ENCODE results near the gene NANOS1.

DNA sequence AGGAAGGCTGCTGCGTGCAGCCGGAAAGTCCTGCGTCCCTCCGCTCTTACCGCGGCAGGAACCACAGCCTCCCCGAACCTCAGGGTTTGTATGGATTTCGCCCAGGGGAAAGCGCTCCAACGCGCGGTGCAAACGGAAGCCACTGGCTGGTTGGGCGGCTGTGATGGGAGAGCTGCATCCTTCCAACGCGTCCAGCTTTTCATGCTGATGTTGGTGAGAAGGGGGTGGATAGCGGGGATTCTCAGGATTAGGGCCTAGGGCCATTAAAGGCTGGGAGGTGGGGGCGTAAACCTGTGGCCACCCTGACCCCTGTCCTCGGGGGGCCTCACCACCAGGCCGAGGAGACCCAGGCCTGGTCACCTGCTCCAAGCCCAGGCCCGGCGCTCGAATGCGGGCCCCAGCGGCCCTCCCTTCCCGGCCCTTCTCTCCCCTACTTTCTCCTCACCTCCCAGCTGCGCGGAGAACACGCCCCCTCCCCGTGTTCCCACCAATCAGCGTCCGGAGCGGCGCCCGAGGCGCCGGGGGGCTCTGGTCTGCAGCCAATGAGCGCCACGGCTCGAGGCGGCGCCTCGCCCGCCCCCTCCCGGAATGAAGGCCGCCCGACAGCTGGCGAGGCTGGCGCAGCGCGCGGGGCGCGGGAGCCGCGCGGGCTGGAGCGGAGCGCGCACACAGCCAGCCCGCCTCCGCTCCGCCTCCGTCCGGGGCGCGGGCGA lies 458 bp upstream of the NANOS1 start:
- TF ChIP-seq, protein P1, sequence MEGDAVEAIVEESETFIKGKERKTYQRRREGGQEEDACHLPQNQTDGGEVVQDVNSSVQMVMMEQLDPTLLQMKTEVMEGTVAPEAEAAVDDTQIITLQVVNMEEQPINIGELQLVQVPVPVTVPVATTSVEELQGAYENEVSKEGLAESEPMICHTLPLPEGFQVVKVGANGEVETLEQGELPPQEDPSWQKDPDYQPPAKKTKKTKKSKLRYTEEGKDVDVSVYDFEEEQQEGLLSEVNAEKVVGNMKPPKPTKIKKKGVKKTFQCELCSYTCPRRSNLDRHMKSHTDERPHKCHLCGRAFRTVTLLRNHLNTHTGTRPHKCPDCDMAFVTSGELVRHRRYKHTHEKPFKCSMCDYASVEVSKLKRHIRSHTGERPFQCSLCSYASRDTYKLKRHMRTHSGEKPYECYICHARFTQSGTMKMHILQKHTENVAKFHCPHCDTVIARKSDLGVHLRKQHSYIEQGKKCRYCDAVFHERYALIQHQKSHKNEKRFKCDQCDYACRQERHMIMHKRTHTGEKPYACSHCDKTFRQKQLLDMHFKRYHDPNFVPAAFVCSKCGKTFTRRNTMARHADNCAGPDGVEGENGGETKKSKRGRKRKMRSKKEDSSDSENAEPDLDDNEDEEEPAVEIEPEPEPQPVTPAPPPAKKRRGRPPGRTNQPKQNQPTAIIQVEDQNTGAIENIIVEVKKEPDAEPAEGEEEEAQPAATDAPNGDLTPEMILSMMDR (conservative IDR thresholded peaks at IDR 0.05; ENCODE audit: low read length): no peak
- no peak for TF ChIP-seq EZH2phosphoT487 (IDR thresholded peaks at IDR 0.05; ENCODE audit: borderline replicate concordance, low read depth, low read length)

Measured in OCI-LY7 (cell line).